ENCODE results near the gene MREG.

MREG gene

DNA sequence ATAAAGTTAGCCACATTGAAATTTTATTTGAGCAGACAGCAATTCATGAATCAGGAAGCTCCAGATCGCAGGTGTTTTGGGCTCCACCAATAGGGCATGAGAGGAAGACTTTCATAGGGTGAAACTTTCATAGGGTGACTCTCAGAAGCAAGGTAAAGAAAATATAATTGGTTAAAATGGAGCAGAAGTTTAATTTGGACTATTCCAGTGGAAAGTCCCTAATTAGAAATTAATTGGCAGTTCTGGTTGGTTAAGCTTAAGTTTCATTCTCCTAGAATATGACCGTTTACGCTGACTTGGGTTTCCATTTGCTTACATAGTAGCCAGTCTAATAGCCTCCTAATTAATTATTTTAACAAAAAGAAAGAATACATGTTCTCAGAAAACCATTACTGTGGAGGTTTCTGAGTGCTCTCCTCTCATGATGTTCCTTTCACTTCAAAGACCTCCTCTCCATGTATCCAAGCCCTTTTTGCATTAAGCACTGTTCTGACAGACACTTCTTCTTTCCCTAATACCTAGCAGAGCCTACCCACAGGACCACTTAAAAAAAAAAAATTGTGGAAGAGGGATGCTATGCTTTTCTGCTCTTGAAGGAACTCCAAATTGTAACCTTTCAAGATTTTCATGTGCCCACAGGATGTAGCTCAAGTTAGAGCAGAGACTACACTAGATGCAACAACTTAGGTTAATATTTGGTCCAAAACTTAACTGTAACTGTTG lies 99.1 kb downstream of the MREG start:
- DNase-seq, result no peak

DNA sequence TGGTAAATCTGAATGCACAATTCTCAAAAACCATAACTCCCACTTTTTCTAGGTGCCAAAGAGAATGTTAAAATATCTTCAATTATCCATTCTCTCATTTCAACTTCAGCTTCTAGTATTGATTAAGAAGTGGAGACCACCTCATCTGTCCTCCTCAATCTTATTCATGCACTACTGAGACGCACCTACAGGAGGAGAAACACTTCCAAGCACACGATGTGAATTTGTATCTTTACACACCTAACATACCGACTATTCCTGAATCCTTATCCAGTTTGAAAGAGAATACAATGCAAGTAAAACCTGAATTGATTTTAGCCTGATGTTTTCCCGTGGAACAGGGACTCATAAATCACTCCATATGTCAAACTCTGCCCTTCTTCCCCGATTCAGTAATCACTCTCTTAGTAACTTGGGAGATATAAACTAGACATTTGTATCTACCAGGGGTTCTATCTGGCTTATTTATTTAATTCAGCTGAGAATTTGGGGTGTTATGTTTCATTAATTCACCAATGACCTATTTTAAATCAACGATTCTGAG lies 101.0 kb downstream of the MREG start:
- DNase-seq, result no peak

DNA sequence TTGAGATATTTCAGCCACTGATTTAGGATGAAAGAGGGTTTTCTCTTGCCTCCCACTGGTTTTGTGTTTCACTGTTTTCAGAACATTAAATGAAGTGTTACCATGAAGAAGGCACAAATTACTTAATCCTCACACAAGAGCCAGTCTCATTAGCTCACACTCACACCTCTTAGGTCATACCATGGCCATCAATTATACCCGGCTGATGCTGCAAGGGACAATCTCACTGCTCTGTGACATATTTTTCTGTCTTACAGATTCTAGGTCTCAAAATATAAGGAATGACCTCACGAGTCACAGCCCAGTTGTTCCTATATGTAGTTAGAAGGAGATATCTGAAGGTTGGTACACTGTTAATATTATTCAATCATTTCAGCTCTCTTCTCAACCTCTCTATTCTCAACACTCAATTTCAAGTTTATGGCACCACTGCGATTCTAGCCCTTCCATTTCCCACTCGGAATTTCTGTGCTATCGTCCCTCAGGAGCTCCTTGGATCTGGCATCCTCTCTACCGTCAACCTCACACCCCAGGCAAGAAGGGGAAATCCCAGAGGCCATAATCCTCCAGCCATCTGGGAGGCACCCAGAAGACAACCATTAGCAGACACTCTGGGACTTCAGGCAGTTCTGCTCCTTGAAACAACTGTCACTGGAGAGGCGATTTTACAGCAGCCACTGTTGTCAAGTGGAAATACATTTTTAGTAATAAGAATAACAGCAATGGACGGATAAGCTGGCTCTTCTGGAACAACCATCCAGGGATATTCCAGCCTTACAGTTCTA lies 101.9 kb downstream of the MREG start:
- no peak for DNase-seq

DNA sequence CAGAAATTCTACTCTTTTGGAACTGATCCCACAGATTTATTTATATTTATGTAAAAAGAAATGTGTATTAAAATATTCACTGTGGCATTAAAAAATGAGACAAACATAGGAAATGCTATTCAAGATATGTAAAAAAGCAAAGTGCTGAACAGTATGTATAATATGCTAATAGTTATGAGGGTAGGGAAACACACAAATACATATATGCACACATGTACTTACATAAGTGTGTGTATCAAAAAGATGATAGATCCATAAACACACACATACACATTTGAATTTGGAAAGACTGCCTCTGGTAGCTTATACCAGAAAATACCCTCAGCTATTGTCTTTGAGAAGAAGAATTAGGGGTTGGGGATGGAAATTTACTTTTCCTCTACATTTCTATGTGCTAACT lies 103.2 kb downstream of the MREG start:
- no peak for DNase-seq

DNA sequence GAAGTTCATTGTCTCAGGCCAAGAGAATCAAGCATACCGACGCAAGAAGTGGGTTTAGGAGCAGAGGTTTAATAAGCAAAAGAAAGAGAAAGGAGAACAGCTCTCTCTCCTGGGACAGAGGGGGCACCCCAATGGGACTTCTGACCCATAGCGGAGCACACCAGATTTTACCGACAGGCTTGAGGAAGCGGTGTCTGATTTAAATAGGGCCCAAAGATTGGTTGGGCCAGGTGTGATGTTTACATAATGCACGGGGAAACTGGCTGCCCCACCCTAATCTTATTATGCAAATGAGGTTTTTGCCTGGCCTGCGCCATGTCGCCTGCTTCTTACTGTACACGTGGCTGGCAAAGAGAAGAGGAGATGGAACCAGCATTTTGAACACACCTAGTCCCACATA lies 106.2 kb downstream of the MREG start:
- no peak for DNase-seq

DNA sequence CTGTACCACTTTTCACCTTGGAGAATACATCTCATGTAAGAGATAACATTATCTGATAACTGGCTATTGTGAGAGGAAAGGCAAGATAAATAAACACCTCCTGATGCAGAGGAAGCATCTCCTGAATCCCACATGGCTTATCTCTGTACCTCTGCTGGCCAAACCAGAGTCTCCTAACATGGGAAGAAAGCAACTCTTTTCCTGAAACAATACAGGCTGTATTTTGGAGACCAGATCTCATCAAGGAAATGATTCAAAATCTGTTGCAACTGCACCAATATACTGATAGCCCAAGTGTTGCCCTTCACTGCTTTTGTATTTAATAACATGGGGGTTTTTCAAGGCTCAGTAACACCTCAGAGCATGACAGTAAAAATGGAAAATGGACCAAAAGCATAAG lies 106.9 kb downstream of the MREG start:
- DNase-seq, result no peak

DNA sequence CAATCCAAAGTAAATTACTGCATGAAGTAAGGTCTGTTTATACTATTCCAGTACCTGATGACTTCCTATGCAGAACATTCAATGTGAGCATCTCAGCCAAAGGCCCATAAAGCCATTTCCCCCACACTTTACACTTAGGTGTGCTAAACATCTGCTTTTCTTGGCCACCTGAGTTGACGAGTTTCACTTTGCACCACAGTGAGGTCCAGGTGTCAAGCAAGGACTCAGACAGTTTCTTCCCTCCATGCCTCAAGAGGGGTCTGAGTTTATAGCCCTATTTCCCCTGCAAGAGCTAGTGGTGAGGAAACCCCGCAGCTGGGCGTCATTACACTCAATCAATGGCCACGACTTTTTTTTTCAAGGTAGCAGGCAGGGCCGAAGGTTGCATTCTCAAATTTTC lies 107.7 kb downstream of the MREG start:
- no peak for DNase-seq

DNA sequence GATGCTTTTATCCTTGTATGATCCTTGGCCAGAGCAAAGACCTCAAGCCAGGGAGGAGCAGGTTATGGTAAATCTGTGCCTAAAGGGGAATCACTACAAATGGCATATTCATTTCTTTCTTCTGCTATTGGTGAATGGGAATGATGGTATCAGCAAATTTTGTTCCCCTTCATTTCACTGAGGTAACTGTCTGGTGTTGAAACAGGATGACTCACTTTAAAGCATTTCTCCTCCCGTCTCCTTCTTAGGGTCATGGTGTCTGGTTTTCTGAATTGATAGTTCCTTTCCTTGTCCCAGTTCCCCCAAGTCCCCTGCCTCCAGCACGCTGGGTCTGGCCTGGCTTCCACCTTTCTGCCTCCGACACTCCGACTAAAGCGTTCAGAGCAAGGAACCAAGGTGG lies 109.2 kb downstream of the MREG start:
- DNase-seq, result no peak

DNA sequence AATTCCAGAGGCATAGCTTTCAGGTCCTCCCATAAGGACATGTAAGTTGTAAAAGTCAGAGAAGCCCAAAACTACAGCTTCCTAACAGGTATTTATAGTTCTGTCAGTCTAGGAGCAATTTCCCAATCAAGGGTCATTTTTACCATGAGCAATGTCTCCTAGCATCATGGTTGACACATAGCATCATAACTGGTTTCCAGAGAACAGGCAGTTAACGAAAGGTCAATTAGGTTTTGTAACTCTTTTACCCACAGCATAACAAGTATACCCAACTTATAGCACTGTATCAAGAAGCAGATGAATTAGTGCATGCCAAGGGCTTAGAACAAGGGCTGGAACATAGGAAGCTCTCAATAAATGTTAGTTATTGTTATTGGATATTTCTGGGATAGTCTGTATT lies 110.1 kb downstream of the MREG start:
- DNase-seq, result no peak

DNA sequence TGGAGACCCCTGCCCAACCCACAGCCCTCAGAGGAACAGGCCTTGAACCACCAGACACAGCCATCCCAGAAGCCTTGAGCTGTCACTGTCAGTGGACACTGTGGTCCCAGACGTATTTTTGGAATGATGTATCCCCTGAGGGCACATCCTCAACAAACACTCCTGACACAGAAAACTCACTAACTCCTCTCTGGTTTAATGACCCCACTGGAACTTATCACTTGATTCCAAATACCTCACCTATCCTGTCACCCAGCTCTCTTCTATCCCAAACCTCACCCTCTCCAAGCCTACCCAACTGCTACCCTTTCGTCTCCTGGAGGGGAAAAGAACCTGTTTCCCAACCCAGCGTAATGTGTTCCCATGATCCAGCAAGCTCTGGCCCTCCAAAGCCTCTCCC lies 111.6 kb downstream of the MREG start:
- DNase-seq, result no peak

DNA sequence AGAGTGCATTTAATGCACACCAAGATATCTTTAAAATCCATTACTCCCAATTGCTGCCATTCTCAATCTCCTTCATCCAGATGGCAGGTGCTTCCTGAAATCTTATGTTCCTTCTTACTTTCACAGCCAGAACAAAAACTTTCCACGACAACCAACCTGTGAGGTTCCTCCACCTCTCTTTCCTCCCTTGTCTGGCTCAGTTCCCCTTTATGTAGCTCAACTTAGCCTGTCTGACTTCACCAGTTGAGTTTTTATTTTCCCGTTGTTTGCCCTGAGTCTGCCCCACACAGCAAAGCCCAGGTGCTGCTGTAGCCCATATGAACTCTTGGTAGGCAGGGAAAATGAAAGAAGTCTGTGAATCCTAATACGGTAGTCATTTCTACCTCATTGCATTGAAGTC lies 112.5 kb downstream of the MREG start:
- DNase-seq, result no peak

DNA sequence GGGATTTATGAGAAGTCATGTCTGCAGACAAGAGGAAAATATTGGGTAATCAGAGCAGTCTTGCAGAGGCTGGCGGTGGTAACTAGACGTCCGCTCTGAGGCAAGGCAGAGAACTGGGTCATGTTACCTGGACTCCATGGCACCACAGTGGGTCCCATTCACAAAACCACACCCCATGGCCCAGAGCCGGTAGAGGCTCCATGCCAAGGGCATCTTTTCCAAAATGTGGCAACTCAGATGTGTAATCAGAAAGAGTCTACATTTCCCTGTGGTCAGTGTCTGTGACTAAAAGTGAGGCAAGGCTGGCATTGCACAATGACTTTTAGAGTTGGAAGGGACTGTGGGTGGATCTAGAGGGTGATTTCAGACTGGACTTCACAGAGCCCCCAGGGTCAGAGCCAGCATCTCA lies 113.1 kb downstream of the MREG start:
- DNase-seq, result no peak

DNA sequence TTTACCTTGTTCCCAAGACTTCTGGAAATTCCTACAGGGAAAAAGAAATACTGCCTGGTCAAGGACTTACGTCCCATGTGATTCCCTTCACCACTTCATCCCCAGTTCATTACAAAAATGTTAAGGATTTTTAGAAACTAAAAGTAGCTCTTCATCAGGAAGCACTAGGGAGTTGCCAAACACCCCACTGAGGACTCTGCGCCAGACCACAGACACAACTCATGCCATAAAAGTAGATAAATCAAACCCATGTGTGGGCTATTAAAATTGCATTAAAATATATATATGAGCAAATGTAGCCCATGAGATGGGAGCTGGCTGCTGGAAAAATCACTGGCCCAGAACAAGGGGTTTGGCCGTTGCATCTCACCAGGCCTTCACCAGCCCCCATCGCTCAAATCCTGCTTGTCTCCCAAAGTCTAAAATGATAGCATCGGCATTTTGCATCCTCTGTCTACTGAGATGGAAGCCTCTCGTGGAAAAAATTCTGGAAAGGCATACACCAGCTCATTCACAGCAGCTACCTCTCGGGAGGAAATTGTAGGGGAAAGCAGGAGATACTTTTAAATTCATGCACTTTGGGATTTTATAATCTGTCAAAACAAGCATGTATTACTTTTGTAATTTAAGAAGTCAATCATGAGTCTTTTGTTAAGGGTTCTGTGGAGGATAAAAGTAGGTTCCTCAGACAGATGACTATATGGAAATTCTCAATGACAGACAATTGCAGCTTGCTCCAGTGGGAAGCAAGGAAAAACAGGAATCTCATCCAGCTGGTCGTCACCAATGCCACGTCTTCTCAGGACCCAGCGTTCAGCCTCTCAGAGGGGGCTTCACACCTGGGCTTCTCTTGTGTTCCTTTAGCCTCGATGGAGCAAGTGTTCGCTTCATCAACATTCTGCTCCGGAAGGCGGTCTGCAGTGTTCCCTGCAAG lies 113.9 kb downstream of the MREG start:
- no peak for DNase-seq

DNA sequence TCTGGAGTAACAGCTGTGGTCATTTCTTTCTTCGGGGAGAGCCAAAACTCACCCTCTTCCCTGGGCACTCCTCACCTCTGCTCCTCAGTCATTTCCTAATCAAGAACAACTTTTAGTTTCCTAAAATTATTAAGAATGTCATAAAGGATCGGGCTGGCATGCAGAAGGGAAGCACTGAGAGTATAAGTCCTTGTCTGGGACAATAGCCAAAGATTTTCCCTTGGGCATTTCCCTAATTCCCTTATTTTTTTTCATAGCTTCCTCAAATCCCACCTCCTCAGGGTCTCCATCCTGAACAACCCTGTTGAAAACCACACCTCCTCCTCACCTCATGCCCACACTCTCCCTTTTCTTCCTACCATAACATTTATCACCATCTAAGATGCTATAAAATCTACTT lies 115.0 kb downstream of the MREG start:
- no peak for DNase-seq

DNA sequence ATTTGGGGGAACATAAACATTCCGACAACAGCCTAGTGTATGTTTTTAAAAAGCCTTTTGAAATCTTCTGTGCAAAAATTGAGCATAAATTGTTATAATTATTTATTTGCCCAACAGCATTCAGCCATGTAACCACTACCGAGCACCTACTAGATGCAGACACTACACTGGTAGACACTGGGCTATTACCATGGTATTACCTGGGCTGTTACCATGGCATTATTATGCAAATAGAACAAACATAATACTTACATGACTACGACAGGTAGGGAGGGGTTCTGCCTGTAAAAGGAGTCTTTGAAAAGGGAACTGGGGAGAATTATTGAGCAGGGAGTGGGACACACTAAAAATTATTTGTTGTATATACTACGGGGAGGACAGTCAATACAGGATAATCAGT lies 116.4 kb downstream of the MREG start:
- DNase-seq, result no peak

DNA sequence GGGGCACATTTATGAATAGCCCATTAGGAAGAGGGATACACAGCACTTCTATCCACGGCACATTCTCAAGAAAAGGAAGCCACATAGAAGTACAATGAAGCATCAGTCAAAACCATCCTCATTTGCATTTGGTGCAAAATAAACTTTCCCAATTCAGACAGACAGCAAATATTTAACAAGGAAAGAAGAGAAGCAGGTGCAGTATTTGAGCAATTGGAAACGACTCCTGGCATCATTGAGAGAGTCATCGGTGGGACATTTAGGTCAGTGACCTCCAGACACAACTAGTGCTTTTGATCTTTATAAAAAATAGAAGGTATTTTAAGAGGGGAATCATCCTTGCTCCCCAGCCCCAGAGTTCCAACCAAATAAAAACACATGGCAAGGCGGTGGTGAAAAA lies 118.0 kb downstream of the MREG start:
- DNase-seq, result no peak

Measured in activated CD8-positive, alpha-beta memory T cell treated with anti-CD3 and anti-CD28 coated beads, Interleukin-2, amount 50 U/mL, for 48 hours (primary cell).